GM03348 (cell line): Measurements from ENCODE around the gene PRKCE.

ENCODE experiments used
- DNase-seq: peaks from one replicate; pipeline ENCODE4 v3.0.0; 2012; ENCODE audit warnings: low spot score

PRKCE gene

GRCh38 chr2:45964906-45965305 lies 313.4 kb downstream of the PRKCE start:
- no peak for DNase-seq

DNA sequence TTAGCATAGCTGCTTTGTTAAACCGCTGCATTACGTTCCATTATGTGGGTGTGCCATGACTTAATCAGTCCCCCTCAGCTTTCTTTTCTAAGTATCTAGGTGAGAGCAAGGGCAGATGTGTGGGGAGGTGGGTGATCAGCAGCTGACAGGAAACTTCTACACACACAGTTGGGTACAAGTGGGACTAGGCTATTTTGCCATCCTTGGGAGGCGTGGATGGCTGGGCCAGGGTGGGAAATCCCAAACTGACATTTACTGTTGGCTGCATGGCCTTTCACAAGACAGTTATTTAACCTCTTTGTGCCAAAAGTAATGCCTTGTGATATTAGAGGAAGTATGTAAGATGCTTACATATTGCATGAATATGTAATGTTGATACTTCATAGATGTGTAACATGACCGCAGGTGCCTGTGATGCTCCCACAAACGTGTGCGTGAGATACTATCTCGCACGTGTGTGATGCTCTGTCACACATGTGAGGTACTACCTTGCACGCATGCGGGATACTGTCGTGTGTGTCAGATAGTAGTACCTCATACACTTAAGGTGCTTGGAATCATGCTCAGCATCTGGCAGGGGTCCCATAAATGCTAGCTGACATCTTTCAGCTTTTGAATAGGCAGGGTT lies 314.5 kb downstream of the PRKCE start:
- no peak for DNase-seq

DNA sequence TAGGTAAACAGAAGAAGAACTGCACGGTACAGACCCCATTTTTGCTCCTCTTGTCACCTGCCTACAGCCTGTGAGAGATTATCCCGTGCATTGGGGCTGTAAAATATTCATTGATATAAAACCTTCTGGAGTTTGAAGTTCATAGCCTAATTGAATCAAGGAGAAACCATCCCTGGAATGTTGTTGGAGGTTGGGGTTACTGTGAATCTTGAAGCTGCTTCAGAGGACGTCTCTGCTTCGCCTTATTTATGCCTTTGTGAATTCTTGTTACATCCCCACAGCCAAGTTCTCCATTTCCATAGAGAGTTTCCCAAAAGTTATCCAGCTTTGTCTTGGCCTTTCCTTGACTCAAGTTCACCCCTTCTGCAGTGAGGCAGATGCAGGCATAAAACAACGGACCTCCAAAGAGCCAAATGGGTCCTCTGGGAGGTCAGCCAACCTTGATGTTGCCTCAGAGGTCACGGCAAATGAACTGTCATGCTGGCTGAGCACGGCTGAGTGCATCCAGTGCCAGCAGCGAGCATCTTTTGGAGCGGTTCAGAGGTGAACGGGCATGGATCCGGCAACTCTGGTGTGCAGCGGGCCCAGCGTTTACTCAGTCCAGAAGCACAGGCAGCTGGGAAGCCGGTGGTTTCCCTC lies 317.6 kb downstream of the PRKCE start:
- DNase-seq, result no peak

GRCh38 chr2:45973426-45973825 lies 322.0 kb downstream of the PRKCE start:
- DNase-seq, result no peak

GRCh38 chr2:45974056-45974455 lies 322.6 kb downstream of the PRKCE start:
- DNase-seq, result no peak

- DNase-seq, result no peak
These were observed 323.4 kb downstream of the PRKCE start for GRCh38 chr2:45974762-45975408.

DNA sequence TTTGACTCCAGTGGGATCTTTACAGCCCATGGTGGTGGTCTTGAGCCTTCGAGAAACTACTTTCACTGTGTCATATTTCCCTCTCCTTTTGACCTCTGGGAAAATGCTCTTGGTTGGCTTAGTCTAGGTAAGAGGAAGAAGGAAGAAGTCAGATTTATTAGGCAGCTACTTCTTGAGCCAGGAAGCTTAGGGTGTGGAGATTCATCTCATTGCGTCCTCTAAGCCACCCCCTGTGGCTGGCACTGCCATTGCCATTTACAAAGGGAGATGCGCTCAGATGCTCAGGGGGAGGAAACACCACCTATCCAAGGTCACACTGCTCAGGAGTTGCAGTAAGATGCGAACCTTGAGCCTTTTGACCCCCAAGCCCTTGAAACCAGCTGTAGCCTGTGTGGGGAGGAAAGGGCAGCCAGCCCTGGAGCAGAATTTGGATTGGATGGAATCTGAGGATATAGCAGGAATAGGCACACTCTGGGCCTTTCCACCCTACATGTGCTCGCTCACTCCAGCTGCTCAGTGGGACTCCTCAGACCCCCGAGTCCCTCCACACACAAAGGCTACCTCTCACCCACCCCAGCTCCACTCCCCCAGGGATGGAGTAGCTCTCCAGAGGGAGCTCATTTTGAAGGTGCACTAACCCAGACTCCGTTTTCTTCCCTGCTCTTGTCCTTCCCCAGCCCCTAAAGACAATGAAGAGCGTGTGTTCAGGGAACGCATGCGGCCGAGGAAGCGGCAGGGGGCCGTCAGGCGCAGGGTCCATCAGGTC lies 324.5 kb downstream of the PRKCE start:
- no peak for DNase-seq

DNA sequence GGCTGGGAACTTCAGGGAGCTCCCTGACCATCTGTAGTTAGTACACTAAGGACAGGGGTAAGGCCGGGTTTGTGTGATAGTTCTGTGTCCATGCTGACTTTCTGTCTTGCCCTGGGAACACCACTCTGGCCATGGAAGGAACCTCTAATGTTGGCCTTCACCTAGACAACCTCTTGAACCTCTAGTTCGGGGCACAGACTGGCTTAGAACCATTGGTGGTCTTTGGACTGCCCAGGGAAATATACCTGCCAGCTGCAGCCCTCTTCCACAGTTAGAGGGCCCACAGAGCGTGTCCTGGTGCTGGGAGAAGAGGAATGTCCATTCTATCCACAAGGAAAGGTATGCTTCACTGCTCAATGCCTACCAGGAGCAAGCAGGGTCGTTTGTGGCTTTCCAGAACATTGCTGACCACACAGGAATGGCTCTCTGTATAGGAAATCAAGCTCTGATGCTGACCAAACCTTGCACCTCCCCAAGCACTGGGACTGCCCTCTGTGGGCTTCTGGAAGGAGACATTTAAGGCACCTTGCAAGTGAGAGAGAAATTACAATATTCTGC lies 326.9 kb downstream of the PRKCE start:
- DNase-seq, result no peak

DNA sequence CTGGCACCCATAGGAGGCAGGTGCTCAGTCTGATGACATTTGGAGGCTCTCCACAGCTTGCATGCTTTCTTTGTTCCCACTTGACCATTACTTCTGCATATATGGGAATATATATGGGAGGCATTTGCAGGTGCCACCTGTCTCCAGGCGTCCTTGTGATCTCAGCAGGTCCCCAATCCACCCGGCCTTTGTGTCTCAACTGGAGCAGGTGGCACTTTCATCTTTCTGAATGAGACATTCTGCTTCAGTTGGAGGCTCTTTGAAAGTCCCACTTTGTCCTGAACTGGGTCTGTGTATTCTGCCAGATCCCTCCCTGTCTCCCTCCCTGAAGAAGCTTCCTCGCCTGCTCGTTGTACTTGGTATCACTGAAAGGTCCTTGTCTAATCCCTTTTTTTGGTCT lies 327.6 kb downstream of the PRKCE start:
- DNase-seq, result no peak

GRCh38 chr2:45980161-45980865 lies 328.8 kb downstream of the PRKCE start:
- DNase-seq, result no peak

DNA sequence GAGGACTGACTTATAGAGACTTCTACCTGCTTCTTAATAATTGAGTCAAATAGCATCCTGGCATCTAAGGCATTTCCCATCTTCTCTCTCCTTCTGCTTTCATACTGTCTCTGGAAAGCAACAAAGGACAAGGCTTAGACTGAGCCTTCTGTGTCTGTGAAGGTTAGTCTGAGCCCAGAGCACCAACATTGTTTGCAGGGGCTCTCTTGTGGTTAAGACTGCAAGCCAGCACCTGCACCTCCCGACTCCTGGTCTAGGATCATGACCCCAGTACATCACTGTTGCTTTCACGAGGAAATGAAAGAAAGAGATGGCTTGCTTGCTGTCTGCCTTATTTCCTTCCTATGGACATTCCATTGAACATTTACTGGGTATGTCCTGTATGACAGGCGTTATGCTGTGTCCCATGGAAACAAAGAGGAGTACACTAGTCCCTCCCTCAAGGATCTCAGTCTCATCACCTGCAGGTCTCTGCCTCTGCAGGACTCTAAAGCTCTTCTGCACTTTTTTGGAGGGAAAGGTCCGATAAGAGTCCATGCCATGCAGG lies 330.0 kb downstream of the PRKCE start:
- DNase-seq, result no peak

- DNase-seq, result no peak
These were observed 330.6 kb downstream of the PRKCE start for GRCh38 chr2:45982096-45982495.

- DNase-seq, result no peak
These were observed 331.7 kb downstream of the PRKCE start for GRCh38 chr2:45983213-45983612.

DNA sequence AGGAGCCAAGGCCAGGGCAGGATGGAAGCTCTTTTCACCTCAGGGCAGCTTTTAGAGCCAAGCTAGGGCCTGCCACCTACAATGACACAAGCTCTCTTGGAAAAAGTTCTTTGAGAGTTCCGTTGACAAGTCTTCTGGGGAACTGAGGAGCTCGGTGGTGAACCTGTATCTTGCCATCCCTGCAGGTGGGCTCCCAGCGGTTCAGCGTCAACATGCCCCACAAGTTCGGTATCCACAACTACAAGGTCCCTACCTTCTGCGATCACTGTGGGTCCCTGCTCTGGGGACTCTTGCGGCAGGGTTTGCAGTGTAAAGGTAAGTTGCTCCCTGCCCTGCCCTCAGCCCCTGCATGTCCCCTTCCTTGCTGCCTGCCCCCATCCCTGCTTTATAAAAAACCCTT lies 332.9 kb downstream of the PRKCE start:
- no peak for DNase-seq

- DNase-seq, result no peak
These were observed 333.5 kb downstream of the PRKCE start for GRCh38 chr2:45984896-45985473.

DNA sequence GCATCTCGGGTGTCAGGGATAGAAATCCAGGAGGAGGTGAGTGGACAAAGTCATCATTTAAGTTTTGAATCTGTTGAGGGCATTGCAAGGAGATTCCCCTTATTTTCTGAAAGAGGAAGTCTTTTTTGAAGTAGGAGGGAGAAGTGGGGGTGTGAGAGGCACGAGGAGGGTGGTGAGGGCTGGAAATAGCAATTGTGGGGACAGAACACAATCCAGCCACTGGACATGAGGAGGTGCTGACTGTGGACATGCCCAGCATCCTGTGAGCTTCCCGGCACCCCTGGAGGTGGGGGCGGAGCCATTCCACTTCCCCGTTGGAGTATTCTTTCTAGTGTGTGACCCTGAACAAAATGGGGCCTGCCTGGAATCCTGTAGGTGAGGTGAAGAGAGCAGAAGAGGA lies 335.0 kb downstream of the PRKCE start:
- DNase-seq, result no peak

DNA sequence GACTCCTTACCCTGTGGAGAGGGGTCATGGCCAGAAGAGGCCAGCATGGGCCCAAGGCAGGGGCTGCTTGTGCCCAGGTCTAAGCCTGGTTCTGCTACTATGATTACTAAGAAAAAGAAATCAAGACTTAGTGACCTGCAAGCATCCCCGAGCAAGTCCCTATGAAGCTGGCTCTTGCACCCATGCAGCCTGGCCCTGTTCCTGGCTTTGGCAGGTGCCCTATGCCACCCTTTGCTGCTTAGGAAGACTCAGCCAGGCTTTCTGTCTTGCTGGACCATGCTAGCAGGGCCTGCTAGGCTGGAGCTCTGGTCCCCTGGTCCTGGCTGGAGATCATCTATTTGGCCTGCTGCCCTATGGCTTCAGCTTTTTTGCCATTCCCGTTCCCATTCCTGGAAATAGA lies 336.4 kb downstream of the PRKCE start:
- no peak for DNase-seq

DNA sequence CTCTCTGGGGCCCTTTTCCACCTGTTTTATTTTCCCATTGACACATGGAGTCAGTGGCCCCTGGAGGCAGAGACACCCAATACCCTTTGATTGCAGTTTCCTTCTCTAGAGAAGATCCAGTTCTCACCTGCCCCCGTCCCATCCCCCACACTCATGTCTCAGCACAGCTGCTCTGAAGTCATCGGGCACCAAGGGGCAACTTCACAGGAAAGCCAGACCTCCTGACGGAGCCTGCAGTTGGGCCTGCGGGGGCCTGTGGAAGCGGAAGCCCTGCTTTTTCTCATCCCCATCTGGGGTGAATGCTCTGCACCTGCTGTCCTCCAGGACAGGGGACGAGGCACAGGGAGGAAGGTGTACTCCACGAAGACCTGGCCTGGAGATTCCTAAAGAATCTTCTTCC lies 337.4 kb downstream of the PRKCE start:
- no peak for DNase-seq

- no peak for DNase-seq
These were observed 338.7 kb downstream of the PRKCE start for GRCh38 chr2:45990131-45990530.

- peak; percentile 87 for DNase-seq
These were observed 340.7 kb downstream of the PRKCE start for GRCh38 chr2:45992021-45992740.
